Activated CD8-positive, alpha-beta memory T cell treated with anti-CD3 and anti-CD28 coated beads, Interleukin-2, amount 50 U/mL, for 24 hours (primary cell): ENCODE data around the gene CGREF1.

Experiments used
- DNase-seq: peaks from one replicate; pipeline ENCODE4 v3.0.0-alpha.2; 2020; ENCODE audit errors: extremely low read depth

Gene CGREF1

DNA sequence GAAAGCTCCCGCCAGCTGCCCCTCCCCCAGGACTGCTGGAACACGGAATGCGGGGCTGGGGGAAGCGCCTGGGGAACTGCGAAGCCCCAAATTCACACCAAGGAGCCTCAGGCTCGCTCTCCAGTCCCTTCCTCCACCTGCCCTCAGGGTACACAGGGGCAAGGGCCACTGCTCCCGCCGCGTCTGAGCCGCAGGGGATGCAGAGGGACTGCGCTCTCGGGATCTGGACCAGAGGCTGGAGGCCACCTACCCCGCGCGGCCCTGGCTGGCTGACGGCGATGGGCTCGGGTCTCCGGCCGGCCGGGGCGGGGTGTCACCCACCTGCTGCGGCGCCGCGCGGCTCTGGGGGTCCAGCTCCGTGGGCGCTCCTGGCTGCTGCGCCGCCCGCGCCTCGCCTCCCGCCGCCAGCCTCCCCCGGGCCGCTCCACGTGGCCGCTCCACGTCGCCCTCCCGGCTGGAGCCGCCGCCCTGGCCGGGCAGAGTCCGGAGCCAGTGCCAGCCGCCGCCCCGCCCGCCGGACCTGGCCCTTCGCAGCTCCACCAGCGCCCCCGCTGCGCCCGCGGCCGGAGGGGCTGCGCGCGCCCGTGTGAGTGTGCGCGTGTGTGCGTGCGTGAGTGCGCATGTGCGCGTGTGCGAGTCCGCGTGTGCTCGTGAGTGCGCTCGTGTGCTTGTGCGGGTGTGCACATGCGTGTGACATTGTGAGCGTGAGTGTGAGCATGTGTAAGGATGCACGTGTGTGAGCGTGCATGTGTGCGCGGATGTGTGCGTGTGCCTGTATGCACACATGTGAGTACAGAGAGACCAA lies at the start of gene CGREF1:
Gene CGREF1, minus strand, starts transcription at position 604 of the 805 bp plus-strand sequence. CDS start 14,762 bp downstream, outside the sequence.
- no peak for DNase-seq

GRCh38 chr2:27164960-27165763 lies 46.2 kb upstream of the CGREF1 start:
- no peak for DNase-seq

GRCh38 chr2:27162151-27163121 lies 43.5 kb upstream of the CGREF1 start:
- DNase-seq = no peak

GRCh38 chr2:27160191-27160590 lies 41.3 kb upstream of the CGREF1 start:
- DNase-seq = no peak

DNA sequence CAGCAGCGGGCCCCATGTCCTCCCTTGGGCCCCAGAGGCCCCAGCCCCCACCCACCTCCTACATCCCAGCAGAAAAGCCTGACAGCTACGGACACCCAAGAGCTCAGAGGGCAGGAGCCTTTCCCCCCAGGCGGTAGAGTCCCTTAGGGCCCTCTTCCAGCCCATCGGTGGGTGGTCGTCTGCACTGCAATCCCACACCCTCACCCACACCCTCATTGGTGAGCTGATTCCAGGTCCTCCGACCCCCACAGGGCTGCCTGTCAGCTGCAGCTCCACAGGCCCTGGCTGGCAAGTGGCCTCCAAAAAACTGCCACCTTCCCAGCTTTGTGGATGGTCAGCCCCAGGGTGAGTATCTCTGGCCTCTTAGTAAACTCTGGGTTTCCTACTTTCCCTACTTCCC lies 40.3 kb upstream of the CGREF1 start:
- no peak for DNase-seq

- DNase-seq = no peak
Measured at GRCh38 chr2:27158468-27158867, 39.5 kb upstream of the CGREF1 start.

DNA sequence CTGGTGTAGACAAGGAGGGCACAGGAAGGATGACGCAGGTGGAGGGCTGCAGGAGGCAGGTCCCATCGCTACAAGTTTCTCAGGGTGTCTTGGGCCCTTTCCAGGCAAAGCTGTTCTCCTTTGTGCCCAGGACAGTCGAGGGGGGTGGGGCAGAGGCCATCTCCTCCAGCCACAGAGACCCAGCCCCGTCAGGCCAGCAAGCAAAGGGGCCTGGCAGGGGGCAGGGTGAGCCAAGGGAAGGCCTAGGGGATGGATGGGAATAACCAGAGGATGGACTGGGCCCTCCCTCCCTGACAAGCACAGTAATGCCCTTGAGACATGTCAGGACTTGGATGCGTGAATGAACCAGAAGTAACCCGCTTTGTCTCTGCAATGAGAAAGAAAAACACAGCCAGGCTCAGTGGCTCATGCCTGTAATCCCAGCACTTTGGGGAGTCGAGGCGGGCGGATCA lies 36.2 kb upstream of the CGREF1 start:
- no peak for DNase-seq

GRCh38 chr2:27154488-27154887 lies 35.6 kb upstream of the CGREF1 start:
- no peak for DNase-seq

- no peak for DNase-seq
Measured at GRCh38 chr2:27152796-27153464, 34.0 kb upstream of the CGREF1 start.

DNA sequence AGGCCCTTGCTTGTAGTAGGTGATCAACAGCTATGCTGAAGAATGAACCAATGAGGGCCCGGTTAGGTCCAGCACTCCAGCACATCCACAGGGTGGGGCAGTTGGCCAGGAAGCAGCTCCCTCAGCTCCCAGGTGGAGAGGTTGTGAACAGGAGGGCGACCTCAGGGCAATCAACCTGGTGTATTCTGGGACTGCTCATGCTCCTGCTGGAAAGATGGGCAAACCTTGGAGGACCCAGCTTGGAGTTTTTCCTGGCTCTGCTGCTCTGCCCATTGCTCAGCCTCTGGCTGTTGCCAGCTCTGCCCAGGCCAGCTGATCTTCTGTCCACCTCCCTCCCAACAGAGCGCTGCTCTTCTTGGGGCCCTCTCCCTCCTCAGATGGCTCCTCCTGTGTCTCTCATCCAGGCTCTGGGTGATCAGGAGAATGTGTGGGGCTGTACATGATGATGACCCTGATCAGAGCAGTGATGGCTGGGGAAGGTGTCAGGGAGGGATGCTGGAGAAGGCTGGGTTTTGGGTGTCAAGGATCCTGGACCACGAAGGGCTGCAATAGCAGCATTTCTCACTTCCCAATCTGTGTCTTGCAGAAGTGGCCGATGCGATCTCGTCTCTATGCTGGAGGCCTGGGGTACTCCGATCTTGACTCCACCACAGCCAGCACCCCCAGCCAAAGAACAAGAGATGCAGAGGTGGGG lies 33.3 kb upstream of the CGREF1 start:
- no peak for DNase-seq

DNA sequence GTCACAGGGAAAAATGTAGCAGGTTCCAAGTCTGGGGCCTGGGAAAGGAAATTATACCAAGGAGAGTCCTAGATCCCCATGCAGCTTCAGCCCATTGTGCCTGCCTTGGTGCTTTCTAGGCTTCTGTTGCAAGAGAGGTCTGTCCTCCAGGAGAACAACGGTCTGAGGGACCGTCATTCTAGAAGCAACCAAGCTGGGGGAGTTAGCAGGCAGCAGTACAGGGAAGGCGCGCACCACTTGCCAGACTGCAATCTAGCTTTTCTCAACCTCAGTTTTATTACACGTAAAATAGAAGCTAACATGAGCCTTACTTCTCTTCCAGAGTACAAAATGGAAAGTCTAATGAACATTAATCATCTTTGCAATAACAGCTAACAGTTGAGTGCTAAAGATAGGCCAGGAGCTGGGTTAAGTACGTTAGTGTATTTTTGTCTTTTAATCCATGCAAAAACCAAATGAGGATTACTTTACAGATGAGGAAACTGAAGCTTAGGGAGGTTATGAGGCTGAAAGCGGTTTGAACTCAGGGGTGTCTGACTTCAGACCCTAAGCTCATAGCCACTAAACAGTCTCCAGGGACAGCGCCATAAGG lies 31.8 kb upstream of the CGREF1 start:
- no peak for DNase-seq

DNA sequence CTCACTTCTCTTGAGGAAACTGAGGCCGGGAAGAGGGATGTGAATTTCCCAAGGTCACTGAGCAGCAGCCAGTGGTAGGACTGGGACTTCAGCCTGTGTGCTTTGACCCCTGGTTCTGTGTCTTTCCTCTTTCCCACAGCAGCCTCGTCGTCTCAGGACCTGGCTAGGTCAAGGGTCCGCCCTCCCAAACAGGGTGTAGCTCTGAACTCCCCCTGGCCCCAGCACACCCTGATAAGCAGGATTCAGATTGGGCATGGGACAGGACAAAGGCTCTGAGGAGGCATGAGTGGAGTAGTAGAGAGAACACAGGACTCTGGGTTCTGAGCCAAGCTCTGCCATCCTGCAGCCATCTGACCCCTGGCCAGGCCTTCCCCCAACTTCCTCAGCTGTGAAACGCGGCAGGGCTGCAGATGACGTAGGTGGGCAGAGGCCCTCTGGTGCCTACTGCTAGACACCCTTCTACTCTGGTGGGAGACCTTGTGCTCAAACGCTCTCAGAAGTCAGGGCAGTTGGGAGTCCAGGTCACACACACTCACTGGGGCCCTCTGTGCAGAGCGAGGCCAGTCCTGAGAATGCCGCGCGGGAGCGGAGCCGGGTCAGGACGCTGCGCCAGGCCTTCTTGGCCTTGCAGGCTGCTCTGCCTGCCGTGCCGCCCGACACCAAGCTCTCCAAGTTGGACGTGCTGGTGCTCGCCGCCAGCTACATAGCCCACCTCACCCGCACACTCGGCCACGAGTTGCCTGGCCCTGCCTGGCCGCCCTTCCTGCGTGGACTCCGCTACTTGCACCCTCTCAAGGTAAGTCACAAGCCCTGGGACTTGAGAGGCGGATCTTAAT lies 30.9 kb upstream of the CGREF1 start:
- no peak for DNase-seq

DNA sequence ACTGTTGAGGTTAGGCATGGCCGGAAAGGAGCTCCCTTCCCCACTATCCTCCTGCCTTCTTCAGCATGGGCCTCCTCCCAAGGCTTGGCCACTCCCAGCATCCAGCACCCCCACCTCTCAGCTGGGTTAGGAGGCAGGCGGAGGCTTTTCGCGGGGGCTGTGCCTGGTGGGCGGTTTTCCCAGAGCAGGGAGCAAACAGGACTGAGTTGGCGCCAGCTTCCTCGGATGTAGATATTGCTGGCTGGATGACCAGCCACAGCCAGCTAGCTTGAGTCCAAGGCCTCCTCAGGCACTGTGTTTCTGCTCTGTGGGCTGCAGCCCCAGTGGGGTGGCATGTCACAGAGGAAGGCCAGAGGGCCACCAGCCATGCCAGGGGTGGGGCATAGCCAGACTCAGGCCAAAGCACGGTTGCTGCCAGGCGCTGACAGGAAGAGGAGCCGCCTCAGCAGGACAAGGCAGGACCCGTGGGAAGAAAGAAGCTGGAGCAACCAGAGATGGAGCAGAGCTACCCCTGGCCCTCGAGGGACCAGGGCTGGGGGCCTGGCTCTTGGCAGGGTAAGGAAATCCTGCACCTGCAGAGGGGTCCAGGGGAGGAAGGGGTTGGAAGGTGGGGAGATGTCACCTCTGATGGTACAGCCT lies 30.0 kb upstream of the CGREF1 start, which contains the start of gene TCF23:
Gene TCF23, plus strand, starts transcription at position 204 of the 639 bp plus-strand sequence. Its CDS starts 130 bp downstream, at position 334.
- no peak for DNase-seq

GRCh38 chr2:27147935-27148334 lies 29.0 kb upstream of the CGREF1 start:
- no peak for DNase-seq

GRCh38 chr2:27145682-27146081 lies 26.8 kb upstream of the CGREF1 start:
- no peak for DNase-seq

DNA sequence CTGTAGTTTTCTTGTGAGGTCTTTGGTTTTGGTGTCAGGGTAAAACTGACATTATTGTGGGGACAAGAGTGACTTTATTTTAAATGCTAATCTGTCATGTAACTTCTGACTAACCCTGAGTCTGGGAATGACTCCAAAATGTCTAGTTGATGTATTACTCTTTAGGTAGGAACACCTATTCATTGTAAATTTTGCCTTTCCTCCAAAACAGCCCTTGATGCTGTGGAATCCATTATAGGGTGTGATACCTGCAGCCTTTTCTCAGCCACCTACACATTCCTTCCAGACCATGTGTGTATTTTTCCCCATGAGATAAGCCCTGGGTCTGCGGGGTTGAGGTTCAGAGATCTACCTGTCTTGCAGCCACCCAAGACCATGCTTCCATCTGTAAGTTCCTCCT lies 24.4 kb upstream of the CGREF1 start:
- DNase-seq = no peak

GRCh38 chr2:27139310-27139709 lies 20.4 kb upstream of the CGREF1 start, which contains the start of gene PRR30:
TSS of gene PRR30 (minus strand) at chr2:27139410. CDS start at chr2:27138329, 1,081 bp downstream.
- DNase-seq = no peak

- DNase-seq = no peak
Measured at GRCh38 chr2:27138111-27138510, 19.2 kb upstream of the CGREF1 start.
